HepG2 (cell line): Measurements from ENCODE around the gene ENTPD5. TPM values are rescaled to one million over a fixed set of nuclear protein-coding genes. Genes with fewer than 3 reads are reported as not detected.

ENCODE experiments used
- ARID4A ChIP-seq: sonication (generic); formaldehyde crosslinking; IDR thresholded peaks from 2 replicates; pipeline ENCODE4 v1.5.0; 2020; ENCODE audit warnings: mild to moderate bottlenecking, missing genetic modification reagents, borderline replicate concordance
- CSRNP2 ChIP-seq: sonication (generic); formaldehyde crosslinking; conservative IDR thresholded peaks from 2 replicates; pipeline ENCODE4 v1.8.0; 2022; ENCODE audit warnings: low read depth, missing genetic modification reagents
- FOXK2 ChIP-seq: fragments of 450-650 bp; IDR thresholded peaks from 2 replicates; pipeline ENCODE4 v1.6.1; 2016
- HES4 ChIP-seq: sonication (generic); formaldehyde crosslinking; IDR thresholded peaks from 2 replicates; pipeline ENCODE4 v1.9.0; 2021; ENCODE audit warnings: mild to moderate bottlenecking, missing genetic modification reagents, borderline replicate concordance
- JDP2 ChIP-seq: sonication (generic); formaldehyde crosslinking; IDR thresholded peaks from 2 replicates; pipeline ENCODE4 v1.8.1; 2022; ENCODE audit warnings: missing genetic modification reagents, borderline replicate concordance
- NCOA1 ChIP-seq: sonication (generic); formaldehyde crosslinking; IDR thresholded peaks from 2 replicates; pipeline ENCODE4 v1.9.0; 2021; ENCODE audit warnings: missing genetic modification reagents
- PAWR ChIP-seq: sonication (generic); formaldehyde crosslinking; IDR thresholded peaks from 2 replicates; pipeline ENCODE4 v1.4.0; 2020; ENCODE audit warnings: missing genetic modification reagents, mild to moderate bottlenecking, borderline replicate concordance
- SMAD1 ChIP-seq: sonication (generic); formaldehyde crosslinking; IDR thresholded peaks from 2 replicates; pipeline ENCODE4 v1.4.0; 2020; ENCODE audit warnings: missing genetic modification reagents, low read depth, mild to moderate bottlenecking, borderline replicate concordance
- SRSF4 ChIP-seq: fragments of 200-400 bp; formaldehyde crosslinking; IDR thresholded peaks from one replicate; pipeline ENCODE4 v1.6.1; 2018; ENCODE audit warnings: mild to moderate bottlenecking, low read depth, low read length, moderate library complexity; ENCODE audit not compliant: poor library complexity, severe bottlenecking
- TOPORS ChIP-seq: sonication (generic); formaldehyde crosslinking; IDR thresholded peaks from 2 replicates; pipeline ENCODE4 v1.8.0; 2023; ENCODE audit warnings: mild to moderate bottlenecking, missing genetic modification reagents
- ZGPAT ChIP-seq: IDR thresholded peaks from 2 replicates; pipeline ENCODE4 v1.6.1; 2016; ENCODE audit warnings: mild to moderate bottlenecking
- ZNF10 ChIP-seq: sonication (generic); formaldehyde crosslinking; IDR thresholded peaks from 2 replicates; pipeline ENCODE4 v1.4.0; 2020; ENCODE audit warnings: mild to moderate bottlenecking, low read depth, missing genetic modification reagents, borderline replicate concordance
- ZNF552 ChIP-seq: sonication (generic); formaldehyde crosslinking; IDR thresholded peaks from 2 replicates; pipeline ENCODE4 v1.9.0; 2022; ENCODE audit warnings: missing genetic modification reagents, mild to moderate bottlenecking, borderline replicate concordance
- polyA plus RNA-seq, 8 experiments: library from polyadenylated mRNA; depleted of rRNA in 3 of 8; stranded (reverse) in 7 of 8; unstranded in 1 of 8; fragments of >200 nt; fragmentation: Illumina TruSeq in 4 of 8; extraction: Trizol in 4 of 8; gene quantifications; 2 replicates each; pipeline versions ENCODE4 v1.2.1 to v1.2.3, GENCODE V29; 2011 to 2016; ENCODE audit warnings: low read depth in 4 of 8, missing spikeins in 1 of 8, mixed read lengths in 1 of 8; ENCODE audit not compliant: insufficient read depth in 1 of 8
- total RNA-seq, 5 experiments: library from RNA; depleted of rRNA; stranded (reverse); fragments of >200 nt; fragmentation: Illumina TruSeq; extraction: Trizol; gene quantifications; 2 replicates each; pipeline ENCODE4 v1.2.3, GENCODE V29; 2016; ENCODE audit warnings: low read depth in 1 of 5
- TF ChIP-seq, protein P1 (sequence below): sonication (generic); formaldehyde crosslinking; IDR thresholded peaks from 2 replicates; pipeline ENCODE4; 2020; ENCODE audit warnings: missing genetic modification reagents, mild to moderate bottlenecking, borderline replicate concordance
- TF ChIP-seq, protein P2 (sequence below): IDR thresholded peaks from 2 replicates; pipeline ENCODE4 v1.6.1; 2016
- TF ChIP-seq, protein P3 (sequence below): sonication (generic); formaldehyde crosslinking; IDR thresholded peaks from 2 replicates; pipeline ENCODE4 v1.4.0; 2020; ENCODE audit warnings: missing genetic modification reagents

ENTPD5 gene
- total and polyA plus RNA-seq, 2 of the 13 experiments (the other 11 are each of a cell fraction or from before 2014, with no cell fraction given), result 33.8 to 43.3 TPM

DNA sequence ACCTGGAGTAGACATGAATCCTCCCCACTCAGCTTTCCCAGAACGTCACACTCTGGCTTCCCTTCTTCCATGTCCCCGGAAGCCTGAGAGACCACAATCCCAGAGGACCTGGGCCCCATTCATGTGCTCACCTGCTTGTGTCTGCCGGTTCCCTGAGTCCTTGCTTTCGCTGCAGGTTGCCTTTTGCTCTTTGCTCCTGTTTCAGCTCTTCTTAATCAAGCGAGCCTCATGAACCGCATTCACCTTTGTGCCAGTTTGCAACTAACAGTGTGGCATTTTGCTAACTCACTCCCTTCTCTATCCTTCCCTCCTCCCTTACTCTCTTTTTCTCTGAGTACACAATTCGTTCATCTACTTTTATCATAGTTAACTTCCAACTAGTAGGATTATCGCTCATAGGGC, 23.1 kb downstream of the ENTPD5 start (continued):
- TF ChIP-seq, protein P1, sequence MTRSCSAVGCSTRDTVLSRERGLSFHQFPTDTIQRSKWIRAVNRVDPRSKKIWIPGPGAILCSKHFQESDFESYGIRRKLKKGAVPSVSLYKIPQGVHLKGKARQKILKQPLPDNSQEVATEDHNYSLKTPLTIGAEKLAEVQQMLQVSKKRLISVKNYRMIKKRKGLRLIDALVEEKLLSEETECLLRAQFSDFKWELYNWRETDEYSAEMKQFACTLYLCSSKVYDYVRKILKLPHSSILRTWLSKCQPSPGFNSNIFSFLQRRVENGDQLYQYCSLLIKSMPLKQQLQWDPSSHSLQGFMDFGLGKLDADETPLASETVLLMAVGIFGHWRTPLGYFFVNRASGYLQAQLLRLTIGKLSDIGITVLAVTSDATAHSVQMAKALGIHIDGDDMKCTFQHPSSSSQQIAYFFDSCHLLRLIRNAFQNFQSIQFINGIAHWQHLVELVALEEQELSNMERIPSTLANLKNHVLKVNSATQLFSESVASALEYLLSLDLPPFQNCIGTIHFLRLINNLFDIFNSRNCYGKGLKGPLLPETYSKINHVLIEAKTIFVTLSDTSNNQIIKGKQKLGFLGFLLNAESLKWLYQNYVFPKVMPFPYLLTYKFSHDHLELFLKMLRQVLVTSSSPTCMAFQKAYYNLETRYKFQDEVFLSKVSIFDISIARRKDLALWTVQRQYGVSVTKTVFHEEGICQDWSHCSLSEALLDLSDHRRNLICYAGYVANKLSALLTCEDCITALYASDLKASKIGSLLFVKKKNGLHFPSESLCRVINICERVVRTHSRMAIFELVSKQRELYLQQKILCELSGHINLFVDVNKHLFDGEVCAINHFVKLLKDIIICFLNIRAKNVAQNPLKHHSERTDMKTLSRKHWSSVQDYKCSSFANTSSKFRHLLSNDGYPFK, result no peak
- TF ChIP-seq ZGPAT (CRISPR knock-in tag) (no peak), TOPORS (no peak), ZNF10 (CRISPR knock-in tag) (no peak), FOXK2 (no peak), ZNF552 (CRISPR knock-in tag) (no peak), SMAD1 (CRISPR knock-in tag) (no peak), NCOA1 (CRISPR knock-in tag) (no peak), HES4 (no peak), JDP2 (CRISPR knock-in tag) (no peak), PAWR (CRISPR knock-in tag) (no peak), ARID4A (0 out of 2 replicates have a peak, but pooled peaks have one; percentile 18), CSRNP2 (CRISPR knock-in tag) (no peak), SRSF4 (no peak)
- TF ChIP-seq, protein P2, sequence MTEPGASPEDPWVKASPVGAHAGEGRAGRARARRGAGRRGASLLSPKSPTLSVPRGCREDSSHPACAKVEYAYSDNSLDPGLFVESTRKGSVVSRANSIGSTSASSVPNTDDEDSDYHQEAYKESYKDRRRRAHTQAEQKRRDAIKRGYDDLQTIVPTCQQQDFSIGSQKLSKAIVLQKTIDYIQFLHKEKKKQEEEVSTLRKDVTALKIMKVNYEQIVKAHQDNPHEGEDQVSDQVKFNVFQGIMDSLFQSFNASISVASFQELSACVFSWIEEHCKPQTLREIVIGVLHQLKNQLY (CRISPR knock-in tag), result no peak; the same call in 1 of the 2 replicates
- TF ChIP-seq, protein P3, sequence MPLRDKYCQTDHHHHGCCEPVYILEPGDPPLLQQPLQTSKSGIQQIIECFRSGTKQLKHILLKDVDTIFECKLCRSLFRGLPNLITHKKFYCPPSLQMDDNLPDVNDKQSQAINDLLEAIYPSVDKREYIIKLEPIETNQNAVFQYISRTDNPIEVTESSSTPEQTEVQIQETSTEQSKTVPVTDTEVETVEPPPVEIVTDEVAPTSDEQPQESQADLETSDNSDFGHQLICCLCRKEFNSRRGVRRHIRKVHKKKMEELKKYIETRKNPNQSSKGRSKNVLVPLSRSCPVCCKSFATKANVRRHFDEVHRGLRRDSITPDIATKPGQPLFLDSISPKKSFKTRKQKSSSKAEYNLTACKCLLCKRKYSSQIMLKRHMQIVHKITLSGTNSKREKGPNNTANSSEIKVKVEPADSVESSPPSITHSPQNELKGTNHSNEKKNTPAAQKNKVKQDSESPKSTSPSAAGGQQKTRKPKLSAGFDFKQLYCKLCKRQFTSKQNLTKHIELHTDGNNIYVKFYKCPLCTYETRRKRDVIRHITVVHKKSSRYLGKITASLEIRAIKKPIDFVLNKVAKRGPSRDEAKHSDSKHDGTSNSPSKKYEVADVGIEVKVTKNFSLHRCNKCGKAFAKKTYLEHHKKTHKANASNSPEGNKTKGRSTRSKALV (CRISPR knock-in tag), result no peak
